ENCODE results near the gene PFKFB3. TPM values are rescaled to one million over a fixed set of nuclear protein-coding genes. Genes with fewer than 3 reads are reported as not detected.

PFKFB3 gene
- total RNA-seq, 1 experiment from 2014 or later = 36.8 TPM

DNA sequence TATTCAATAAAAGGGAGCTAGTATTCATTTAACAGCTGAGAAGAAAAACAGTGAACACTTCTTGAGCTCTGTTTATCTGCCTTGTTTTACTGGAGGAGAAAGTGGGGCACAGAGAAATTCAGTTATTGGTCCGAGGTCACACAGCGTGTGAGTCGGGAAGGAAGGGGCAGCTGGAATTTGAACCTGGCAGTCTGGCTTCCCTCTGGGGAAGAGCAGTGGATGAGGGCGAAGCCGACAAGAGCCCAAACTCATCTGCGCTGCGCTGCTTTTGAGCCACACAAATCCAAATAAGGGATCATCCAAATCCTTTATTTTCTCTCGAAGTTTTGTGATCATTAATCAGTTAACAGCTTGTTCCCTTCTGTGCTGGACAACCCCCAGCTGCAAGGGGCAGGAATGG, 23.7 kb upstream of the PFKFB3 start:
- Histone ChIP-seq H3K4me1 (ENCODE audit: insufficient read depth, low read length) (no peaks in the 10 kb centered on the region), H2AK5ac (ENCODE audit: insufficient read length, low read length) (no peak overlapping the region), H4K8ac (replicated peaks; ENCODE audit: insufficient read length, low read depth, low read length) (no peak overlapping the region), H3K9me3 (ENCODE audit: control insufficient read depth, low read depth, low read length) (no peaks in the 10 kb centered on the region), H2BK15ac (ENCODE audit: low read depth, low read length) (no peak overlapping the region), H4K91ac (ENCODE audit: insufficient read length, low read depth, low read length) (no peak overlapping the region), H3K18ac (ENCODE audit: insufficient read length, low read depth, low read length) (no peak overlapping the region), H2AFZ (ENCODE audit: low read length) (no peak overlapping the region), H4K5ac (ENCODE audit: insufficient read length, low read depth, low read length) (no peak overlapping the region), H3K79me1 (ENCODE audit: insufficient read depth, low read depth, low read length, poor library complexity, severe bottlenecking) (no peaks in the 10 kb centered on the region), H3K14ac (ENCODE audit: insufficient read depth, low read length) (no peak overlapping the region), H3K56ac (ENCODE audit: insufficient read length, low read depth, low read length) (no peak overlapping the region), H2BK120ac (ENCODE audit: low read depth, low read length, poor library complexity, severe bottlenecking) (no peak overlapping the region), H2BK5ac (ENCODE audit: insufficient read length, low read length) (no peak overlapping the region), H3K23me2 (ENCODE audit: insufficient read length, low read depth, low read length, poor library complexity, severe bottlenecking) (no peaks in the 10 kb centered on the region), H3K9ac (ENCODE audit: extremely low read depth, insufficient read length, low read length) (no peak overlapping the region), H2BK20ac (ENCODE audit: low read depth, low read length, poor library complexity, severe bottlenecking) (no peak overlapping the region), H3K27me3 (ENCODE audit: insufficient read depth, low read length) (no peaks in the 10 kb centered on the region), H3K27ac (ENCODE audit: insufficient read length, low read depth, low read length) (no peak overlapping the region), H3K23ac (ENCODE audit: insufficient read length, low read depth, low read length) (no peak overlapping the region), H3K79me2 (ENCODE audit: insufficient read depth, low read length) (no peaks in the 10 kb centered on the region), H2BK12ac (ENCODE audit: insufficient read length, low read depth, low read length) (no peak overlapping the region), H3K4me2 (ENCODE audit: insufficient read depth, insufficient read length, low read length) (no peak overlapping the region), H3T11ph (ENCODE audit: low read length) (no peak overlapping the region), H4K20me1 (ENCODE audit: control insufficient read depth, insufficient read depth, insufficient read length) (no peaks in the 10 kb centered on the region), H3K4ac (ENCODE audit: low read depth, low read length) (no peak overlapping the region)
- peaks cover 0 to 12% (median 2%) of the 10 kb centered on the region in 3 experiments; a peak in 4 of 7 replicates for H3K36me3 Mint-ChIP-seq (ENCODE audit: insufficient read depth in 1 of 3, low read depth in 3 of 3)
- no CpG with 5 or more reads among the region's 8 CpGs for WGBS (ENCODE audit: extremely low coverage, insufficient read length, low lambda C conversion rate)
- no peak for DNase-seq
- H3K4me1 Mint-ChIP-seq = peaks cover 5 to 22% of the 10 kb centered on the region in 2 experiments
- no peaks in the 10 kb centered on the region for H3K27me3 Mint-ChIP-seq (ENCODE audit: low read depth)
- no peak overlapping the region for H3K4me3 Mint-ChIP-seq
- peak overlapping the region in 2 of 3 experiments; percentile 5 to 27; a peak in 2 of 7 replicates for H3K27ac Mint-ChIP-seq
- no peak for TF ChIP-seq CTCF (conservative IDR thresholded peaks at IDR 0.05)
- no peaks in the 10 kb centered on the region for H3K9me3 Mint-ChIP-seq

All from H9 (cell line).